Measurements from ENCODE around the gene GLRX3.

Gene GLRX3

DNA sequence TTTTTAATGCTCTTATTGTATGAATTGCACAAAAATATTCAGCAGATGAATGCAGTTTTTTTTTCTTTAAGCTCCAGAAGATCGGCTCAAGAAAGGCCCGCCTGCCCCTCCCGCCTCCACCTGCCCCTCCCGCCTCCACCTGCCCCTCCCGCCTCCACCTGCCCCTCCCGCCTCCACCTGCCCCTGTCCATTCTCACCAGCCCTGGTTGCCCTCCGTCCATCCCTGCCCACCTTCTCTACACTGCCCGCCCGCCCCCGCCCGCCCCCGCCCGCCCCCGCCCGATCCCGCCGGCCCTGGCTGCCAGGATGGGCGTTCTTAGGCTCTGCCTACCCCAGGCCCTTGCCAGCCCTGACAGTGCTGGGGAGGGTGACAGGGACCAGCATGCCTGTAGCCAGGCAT, 67.4 kb downstream of the GLRX3 start:
- no peak for DNase-seq (ENCODE audit: low spot score)

DNA sequence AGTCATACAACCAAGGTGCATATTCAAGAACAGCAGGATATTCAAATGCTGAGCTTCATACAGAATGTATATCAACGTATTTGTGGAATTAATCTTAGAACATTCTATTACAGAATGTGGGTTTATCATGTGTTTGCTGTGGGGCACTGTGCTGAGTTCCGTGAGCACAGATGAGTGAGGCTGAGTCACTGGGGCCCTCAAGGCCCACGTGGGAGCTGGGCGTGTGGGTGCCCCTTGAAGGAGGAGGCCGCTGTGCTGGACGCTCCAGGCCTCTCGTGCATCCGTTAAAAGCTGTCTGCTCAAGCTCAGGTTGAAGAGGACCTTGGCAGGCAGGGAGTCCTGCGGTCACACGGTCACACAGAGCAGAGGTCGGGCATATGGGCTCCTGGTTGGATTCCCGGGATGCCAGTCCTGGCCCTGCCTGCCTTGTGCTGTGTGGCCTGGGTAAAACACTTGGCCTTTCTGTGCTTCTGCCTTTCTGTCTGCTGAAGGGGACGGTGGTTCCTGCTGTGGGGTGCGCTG, 70.1 kb downstream of the GLRX3 start:
- no peak for DNase-seq (ENCODE audit: low spot score)

- no peak for DNase-seq (ENCODE audit: low spot score)
Observed at GRCh38 chr10:130207205-130207604, 71.0 kb downstream of the GLRX3 start.

DNA sequence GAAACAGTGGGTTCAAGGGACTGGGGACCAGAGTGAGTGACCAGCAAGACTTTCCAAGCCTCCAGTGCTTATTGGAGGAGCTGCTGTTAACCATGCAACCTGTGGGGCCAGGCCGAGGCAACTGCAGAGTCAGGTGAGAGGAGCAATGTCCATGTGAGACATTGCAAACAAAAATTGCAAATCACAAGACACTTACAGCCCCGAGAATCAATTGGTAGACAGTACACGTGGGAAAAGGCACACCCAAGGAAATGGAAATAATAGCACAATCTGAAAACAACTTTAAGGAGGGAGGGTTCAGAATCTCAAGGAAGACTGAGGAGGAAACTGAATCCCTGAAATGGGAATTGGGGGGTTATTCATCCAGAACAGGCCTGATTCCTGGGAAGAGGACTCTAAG, 72.6 kb downstream of the GLRX3 start:
- no peak for DNase-seq (ENCODE audit: low spot score)

GRCh38 chr10:130212746-130213145, 76.6 kb downstream of the GLRX3 start:
- DNase-seq (ENCODE audit: low spot score), result no peak

GRCh38 chr10:130213286-130214080, 77.3 kb downstream of the GLRX3 start:
- no peak for DNase-seq (ENCODE audit: low spot score)

GRCh38 chr10:130214431-130214830, 78.2 kb downstream of the GLRX3 start:
- DNase-seq (ENCODE audit: low spot score), result no peak

DNA sequence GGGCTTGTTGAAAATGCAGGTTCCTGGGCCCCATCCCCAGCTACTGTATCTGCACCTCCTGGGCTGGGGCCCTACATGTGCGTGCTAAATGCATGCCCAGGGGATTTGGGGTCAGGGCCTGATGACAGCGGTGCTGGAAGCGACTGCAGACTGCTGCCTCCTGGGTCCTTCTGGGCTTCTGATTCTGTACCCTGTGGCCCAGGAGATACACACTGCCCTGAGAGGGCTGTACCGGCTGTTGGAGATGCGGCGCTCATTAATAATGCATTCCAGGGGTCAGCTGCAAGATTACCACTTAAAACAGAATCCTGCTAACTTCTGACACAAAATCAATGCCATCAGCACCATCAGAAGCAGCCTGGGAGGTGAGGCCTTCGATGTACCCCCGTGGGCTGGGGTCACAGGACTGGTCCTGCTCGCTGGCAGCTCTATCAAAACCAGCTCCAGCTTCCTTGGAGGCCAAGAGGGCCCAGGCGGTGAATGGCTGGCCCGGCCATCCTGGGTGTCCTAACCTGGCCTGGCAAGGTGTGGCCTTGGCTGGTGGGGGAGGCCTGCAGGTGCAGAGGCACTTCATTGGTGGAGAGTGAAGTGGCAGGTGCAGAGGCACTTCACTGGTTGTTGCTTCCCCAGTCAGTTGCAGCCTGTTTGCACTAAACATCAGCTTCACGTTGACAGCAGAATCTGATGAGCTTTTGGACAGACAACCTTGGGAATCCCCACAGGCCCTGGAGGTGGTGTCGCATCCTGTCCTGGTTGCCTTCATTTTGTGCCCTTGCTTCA, 79.2 kb downstream of the GLRX3 start:
- DNase-seq (ENCODE audit: low spot score), result no peak

DNA sequence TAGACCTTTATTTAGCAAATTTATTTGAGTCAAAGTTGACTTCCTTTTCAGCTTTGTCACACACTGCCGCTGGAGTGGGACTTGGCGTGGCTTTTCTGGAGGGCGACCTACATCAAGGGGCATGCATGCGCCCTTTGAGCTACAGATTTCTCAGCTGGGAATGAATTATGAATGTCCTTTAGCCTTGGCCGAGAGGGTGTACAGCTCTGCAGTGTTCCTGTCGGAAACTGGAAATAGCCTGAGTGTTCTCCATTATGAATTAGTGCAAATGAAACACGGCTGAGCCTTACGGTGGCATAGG, 79.7 kb downstream of the GLRX3 start:
- DNase-seq (ENCODE audit: low spot score), result no peak

DNA sequence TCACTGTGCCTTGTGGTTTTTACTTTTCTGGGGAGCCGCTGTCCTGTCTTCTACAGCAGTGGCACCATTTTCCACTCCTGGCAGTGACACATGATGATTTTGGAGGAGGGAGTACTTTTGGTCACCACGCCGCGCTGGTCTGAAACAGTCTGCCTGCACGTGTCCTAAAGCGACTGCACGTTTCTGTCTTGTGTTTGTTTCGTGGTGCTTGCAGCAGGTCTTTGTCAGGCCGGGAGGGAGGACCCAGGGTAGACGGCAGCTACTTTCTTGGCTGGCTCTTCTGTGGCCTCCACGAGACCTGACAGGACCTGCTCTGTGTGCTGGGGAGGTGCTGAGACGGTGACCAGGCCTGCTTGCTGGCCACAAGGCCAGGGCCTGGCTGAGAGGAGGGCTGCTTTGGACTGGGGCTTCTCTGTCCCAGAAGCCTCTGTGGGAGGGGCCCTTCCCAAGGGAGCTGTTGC, 82.0 kb downstream of the GLRX3 start:
- DNase-seq (ENCODE audit: low spot score), result no peak

DNA sequence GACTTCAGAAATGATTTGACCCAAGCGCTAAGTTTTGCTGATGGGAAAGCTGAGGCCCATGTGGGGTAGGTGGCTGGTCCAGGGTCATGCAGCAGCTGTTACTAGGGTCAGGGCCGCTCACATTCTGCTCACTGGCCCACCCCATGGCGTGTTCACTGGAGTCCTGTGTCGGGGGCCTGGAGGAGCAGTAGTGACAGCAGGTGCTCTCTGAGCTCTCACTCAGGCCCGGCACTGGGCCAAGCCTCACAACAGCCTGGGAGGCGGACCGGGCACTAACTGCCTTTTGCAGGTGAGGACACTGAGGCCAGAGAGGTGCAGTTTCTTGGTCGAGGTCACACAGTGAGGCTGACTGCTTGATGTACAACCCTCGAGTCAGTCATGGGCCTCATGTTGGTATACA, 82.7 kb downstream of the GLRX3 start:
- DNase-seq (ENCODE audit: low spot score), result no peak

DNA sequence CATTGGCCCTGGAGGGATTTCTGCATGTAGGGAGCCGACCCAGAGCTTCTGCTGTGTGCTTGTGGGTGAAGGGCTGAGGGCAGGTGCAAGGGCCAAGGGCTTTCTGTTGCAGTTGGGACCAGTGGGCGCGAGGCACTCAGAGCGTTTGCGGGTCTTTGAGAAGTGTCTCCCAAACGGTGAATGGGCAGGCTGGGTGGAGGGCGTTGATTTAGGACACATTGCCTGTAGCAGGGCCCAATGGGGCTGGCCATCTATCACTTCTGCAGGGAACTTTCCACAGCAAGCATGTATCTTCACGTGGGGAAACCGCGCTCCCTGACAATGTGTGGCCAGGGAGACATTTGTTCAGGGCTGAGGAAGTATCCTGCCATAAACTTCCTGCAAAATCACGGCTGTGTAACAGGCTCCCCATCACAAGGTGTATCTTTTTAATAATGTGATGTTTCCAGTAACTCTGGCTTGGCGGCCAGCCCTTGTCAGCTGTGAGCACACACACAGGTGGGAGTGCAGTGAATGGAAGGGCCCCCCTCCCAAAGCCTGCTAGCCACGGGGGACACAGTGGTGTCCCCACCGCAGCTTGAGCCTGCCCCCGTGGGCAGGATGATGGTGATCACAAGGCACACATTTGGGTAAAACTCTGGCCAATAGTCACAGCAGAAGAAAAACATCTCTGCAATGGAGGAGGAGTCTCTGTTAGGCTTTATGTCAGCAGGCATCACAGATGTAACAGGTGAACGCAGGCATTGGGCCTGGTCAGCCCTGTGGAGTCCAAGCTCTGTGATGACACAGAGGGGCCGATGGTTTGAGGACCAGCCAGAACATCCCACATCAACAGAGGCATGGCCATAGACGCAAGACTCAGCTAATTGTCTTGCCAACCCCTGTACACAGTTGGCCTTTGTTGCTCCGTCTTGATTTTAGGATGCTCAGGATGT, 84.3 kb downstream of the GLRX3 start:
- no peak for DNase-seq (ENCODE audit: low spot score)

DNA sequence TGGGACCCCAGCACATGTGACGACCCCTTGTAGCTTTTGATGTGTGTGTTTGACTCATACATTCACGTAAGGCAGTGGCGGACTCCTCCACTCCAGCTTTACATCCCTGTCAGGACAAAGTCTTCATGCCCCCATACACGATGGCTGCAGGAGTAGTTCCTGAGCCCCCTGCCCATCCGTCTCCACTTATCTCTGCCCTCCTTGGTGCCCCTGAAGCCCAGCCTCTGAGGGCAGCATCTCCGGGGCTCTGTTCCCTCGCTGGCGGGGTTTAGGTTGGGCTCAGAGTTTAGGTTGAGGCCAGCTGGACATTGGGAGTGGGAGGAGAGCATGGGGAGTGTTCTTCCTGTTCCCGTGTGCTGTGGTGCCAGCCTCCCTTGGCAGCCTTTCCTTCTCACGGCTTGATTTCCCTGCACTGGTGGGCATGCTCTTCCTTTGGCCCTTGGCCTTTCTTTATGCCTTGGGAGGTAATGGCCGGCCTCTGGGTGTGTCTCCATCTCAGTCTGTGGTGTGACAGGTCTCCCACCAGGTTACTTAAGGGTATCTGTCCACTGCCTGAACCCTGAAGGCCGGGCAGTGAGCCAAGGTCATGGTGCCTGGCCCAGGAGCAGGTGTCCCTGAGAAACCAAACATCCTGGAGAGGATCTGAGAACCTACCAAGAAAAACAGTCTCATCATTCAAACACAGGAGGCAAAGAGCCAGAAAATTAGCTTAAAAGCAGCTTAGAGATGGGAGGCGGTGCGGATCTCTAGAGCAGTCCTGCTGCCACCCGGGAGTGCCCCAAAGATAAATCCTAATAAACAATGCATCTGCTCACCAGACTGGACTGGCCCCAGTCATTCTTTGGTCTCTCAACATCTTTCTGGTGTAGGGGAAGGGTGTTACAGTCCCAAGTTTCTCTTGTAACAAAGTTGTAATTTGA, 85.5 kb downstream of the GLRX3 start:
- DNase-seq (ENCODE audit: low spot score), result no peak

GRCh38 chr10:130222381-130222780, 86.2 kb downstream of the GLRX3 start:
- DNase-seq (ENCODE audit: low spot score), result no peak

DNA sequence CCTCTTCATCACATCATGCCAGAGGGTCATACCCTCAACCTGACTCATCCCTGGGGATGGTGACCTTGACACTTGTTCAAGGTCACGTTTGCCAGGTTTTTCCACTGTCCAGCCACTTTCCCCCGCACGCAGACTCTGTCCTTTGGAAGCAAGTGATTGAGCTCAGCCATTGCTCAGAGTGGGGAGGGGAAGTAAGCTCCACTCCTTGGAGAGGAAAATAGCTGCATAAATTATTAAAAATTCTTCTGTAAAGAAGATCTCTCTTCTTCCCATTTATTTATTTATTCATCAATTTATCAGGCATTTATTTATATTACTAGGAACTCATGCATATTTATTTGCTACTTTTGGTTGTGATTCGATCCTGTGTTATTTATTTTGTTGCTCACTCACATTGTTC, 88.0 kb downstream of the GLRX3 start:
- no peak for DNase-seq (ENCODE audit: low spot score)

DNA sequence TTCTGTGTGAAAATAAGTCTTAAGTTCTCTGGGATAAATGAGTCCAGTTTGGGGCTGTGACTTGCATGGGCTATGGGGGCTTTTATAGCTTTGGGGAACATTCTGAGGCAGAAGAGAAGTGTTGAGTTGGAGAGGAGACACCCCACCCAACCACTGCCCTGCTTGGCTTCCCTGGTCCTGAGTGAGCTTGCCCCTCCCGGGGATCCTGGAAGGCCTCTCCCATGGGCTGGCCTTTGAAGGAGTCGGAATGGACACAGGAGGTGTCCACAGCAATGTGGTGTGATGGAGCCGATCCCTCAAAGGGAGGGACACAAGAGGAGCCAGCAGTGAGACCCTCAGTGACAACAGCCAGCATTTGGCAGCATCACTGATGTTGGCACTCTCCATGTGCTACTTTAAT, 89.8 kb downstream of the GLRX3 start:
- DNase-seq (ENCODE audit: low spot score), result no peak

GRCh38 chr10:130227883-130228282, 91.7 kb downstream of the GLRX3 start:
- no peak for DNase-seq (ENCODE audit: low spot score)
